Measurements from ENCODE around the gene ZFYVE19.
A peak's percentile ranks its signal among the peaks of the same experiment; 100 is the strongest.
"Not testable (repeated sequence)": the region's sequence is repeated elsewhere in the genome, so short reads cannot be mapped to it uniquely, and the experiment has no call there.

Gene ZFYVE19

GRCh38 chr15:40847223-40847961, 40.5 kb downstream of the ZFYVE19 start:
- DNase-seq: peak; percentile 18

GRCh38 chr15:40850576-40851112, 43.8 kb downstream of the ZFYVE19 start:
- DNase-seq: no peak

- DNase-seq: no peak
Observed at GRCh38 chr15:40852529-40852928, 45.6 kb downstream of the ZFYVE19 start.

GRCh38 chr15:40853241-40853890, 46.5 kb downstream of the ZFYVE19 start:
- DNase-seq: no peak

GRCh38 chr15:40854161-40854560, 47.3 kb downstream of the ZFYVE19 start:
- DNase-seq: no peak

- DNase-seq: no peak
Observed at GRCh38 chr15:40855706-40856234, 48.9 kb downstream of the ZFYVE19 start.

- no peak for DNase-seq
Observed at GRCh38 chr15:40856746-40857145, 49.9 kb downstream of the ZFYVE19 start.

- DNase-seq: peak; percentile 85
Observed at GRCh38 chr15:40857601-40858341, 50.9 kb downstream of the ZFYVE19 start.

GRCh38 chr15:40858706-40859105, 51.8 kb downstream of the ZFYVE19 start:
- DNase-seq: no peak

- DNase-seq: peak; percentile 91
Observed at GRCh38 chr15:40859206-40859851, 52.4 kb downstream of the ZFYVE19 start.

- not testable (repeated sequence) for DNase-seq
Observed at GRCh38 chr15:40861147-40861546, 54.3 kb downstream of the ZFYVE19 start.

GRCh38 chr15:40863660-40864270, 56.9 kb downstream of the ZFYVE19 start:
- no peak for DNase-seq
